ENCODE measurements around the gene TAS2R4.

GRCh38 chr7:141731476-141732149 lies 44.9 kb upstream of the TAS2R4 start:
- TF ChIP-seq, protein P1, sequence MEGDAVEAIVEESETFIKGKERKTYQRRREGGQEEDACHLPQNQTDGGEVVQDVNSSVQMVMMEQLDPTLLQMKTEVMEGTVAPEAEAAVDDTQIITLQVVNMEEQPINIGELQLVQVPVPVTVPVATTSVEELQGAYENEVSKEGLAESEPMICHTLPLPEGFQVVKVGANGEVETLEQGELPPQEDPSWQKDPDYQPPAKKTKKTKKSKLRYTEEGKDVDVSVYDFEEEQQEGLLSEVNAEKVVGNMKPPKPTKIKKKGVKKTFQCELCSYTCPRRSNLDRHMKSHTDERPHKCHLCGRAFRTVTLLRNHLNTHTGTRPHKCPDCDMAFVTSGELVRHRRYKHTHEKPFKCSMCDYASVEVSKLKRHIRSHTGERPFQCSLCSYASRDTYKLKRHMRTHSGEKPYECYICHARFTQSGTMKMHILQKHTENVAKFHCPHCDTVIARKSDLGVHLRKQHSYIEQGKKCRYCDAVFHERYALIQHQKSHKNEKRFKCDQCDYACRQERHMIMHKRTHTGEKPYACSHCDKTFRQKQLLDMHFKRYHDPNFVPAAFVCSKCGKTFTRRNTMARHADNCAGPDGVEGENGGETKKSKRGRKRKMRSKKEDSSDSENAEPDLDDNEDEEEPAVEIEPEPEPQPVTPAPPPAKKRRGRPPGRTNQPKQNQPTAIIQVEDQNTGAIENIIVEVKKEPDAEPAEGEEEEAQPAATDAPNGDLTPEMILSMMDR (IDR thresholded peaks at IDR 0.05), result no peak
- TF ChIP-seq POLR2A (IDR thresholded peaks at IDR 0.05) (no peak), POLR2AphosphoS5 (IDR thresholded peaks at IDR 0.05) (no peak)

Data from prostate gland (tissue), 2 donors.